ENCODE data around the gene TSC1. TPM values are rescaled to one million over a fixed set of nuclear protein-coding genes. Genes with fewer than 3 reads are reported as not detected.

Gene TSC1
- total and polyA plus RNA-seq, 10 of the 15 experiments (the other 5 are each of a cell fraction or from before 2014, with no cell fraction given), result 4.0 to 48.0 (median 14.9) TPM

DNA sequence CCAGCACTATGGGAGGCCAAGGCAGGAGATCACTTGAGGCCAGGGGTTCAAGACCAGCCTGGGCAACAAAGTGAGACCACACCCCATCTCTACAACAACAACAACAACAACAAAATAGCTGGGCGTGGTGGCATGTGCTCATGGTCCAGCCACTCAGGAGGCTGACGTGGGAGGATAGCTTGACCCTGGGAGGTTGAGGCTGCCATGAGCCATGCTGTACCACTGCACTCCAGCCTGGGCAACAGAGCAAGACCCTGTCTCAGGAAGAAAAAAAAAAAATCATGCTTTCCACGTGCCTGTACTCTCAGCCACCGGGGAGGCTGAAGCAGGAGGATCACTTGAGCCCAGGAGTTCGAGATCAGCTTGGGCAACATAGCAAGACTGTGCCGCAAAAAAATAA, 29.5 kb downstream of the TSC1 start:
- no peaks in the 10 kb centered on the region for H3K27me3 ChIP-seq (replicated peaks in 1 of 2; ENCODE audit: control insufficient read depth in 2 of 2, insufficient read depth in 2 of 2, low read length in 1 of 2)
- no TSS peak for BruUV-seq (replicated peaks)
- H3K4me2 ChIP-seq (ENCODE audit: control insufficient read depth, insufficient read depth), result no peak overlapping the region
- no peak overlapping the region for H3K9ac ChIP-seq (ENCODE audit: control insufficient read depth, insufficient read depth, low read length)
- no peaks in the 10 kb centered on the region for H3K4me1 ChIP-seq (ENCODE audit: control insufficient read depth, insufficient read depth, low read length)
- no peaks in the 10 kb centered on the region for H3K9me3 ChIP-seq (replicated peaks; ENCODE audit: control insufficient read depth, insufficient read depth, low read length)
- ChIA-PET POLR2A (no interaction called here), SMC1A (ENCODE audit: uncharacterized antibody, unreplicated experiment) (no interaction called here), CTCF (interaction anchor here (0.7 kb wide), 2 partner anchors 10 to 14 kb away, joined by 3 read pairs; no protein-coding TSS in a partner anchor), RAD21 (ENCODE audit: unreplicated experiment) (no interaction called here)
- H2AFZ ChIP-seq (ENCODE audit: control insufficient read depth, low read depth, low read length), result no peak overlapping the region
- H3K79me2 ChIP-seq (ENCODE audit: control insufficient read depth, insufficient read depth, low read length), result no peaks in the 10 kb centered on the region
- in situ Hi-C loops (cut with MboI), result no loop called here
- TF ChIP-seq ATF7 (IDR thresholded peaks at IDR 0.05; ENCODE audit: low read depth), result no peak
- TF ChIP-seq, protein P1, sequence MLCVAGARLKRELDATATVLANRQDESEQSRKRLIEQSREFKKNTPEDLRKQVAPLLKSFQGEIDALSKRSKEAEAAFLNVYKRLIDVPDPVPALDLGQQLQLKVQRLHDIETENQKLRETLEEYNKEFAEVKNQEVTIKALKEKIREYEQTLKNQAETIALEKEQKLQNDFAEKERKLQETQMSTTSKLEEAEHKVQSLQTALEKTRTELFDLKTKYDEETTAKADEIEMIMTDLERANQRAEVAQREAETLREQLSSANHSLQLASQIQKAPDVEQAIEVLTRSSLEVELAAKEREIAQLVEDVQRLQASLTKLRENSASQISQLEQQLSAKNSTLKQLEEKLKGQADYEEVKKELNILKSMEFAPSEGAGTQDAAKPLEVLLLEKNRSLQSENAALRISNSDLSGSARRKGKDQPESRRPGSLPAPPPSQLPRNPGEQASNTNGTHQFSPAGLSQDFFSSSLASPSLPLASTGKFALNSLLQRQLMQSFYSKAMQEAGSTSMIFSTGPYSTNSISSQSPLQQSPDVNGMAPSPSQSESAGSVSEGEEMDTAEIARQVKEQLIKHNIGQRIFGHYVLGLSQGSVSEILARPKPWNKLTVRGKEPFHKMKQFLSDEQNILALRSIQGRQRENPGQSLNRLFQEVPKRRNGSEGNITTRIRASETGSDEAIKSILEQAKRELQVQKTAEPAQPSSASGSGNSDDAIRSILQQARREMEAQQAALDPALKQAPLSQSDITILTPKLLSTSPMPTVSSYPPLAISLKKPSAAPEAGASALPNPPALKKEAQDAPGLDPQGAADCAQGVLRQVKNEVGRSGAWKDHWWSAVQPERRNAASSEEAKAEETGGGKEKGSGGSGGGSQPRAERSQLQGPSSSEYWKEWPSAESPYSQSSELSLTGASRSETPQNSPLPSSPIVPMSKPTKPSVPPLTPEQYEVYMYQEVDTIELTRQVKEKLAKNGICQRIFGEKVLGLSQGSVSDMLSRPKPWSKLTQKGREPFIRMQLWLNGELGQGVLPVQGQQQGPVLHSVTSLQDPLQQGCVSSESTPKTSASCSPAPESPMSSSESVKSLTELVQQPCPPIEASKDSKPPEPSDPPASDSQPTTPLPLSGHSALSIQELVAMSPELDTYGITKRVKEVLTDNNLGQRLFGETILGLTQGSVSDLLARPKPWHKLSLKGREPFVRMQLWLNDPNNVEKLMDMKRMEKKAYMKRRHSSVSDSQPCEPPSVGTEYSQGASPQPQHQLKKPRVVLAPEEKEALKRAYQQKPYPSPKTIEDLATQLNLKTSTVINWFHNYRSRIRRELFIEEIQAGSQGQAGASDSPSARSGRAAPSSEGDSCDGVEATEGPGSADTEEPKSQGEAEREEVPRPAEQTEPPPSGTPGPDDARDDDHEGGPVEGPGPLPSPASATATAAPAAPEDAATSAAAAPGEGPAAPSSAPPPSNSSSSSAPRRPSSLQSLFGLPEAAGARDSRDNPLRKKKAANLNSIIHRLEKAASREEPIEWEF (IDR thresholded peaks at IDR 0.05; ENCODE audit: insufficient replicate concordance, low read depth, low read length), result no peak
- no peak for TF ChIP-seq EGR1 (IDR thresholded peaks at IDR 0.05; ENCODE audit: borderline replicate concordance in 1 of 2, low read depth in 2 of 2, low read length in 2 of 2)
- TF ChIP-seq SUZ12 (IDR thresholded peaks at IDR 0.05; ENCODE audit: unreplicated experiment), result no peak
- 100% methylated on average over 6 of the region's 6 CpGs for WGBS (ENCODE audit: insufficient coverage, insufficient replicate concordance, low lambda C conversion rate, missing lambda C conversion rate)
- H3K4me3 ChIP-seq, result no peak overlapping the region
- FAIRE-seq (no peak), ATAC-seq (no peak), DNase-seq (ENCODE audit: low read depth, low spot score) (no peak)
- H3K36me3 ChIP-seq (ENCODE audit: control insufficient read depth in 2 of 2, insufficient read depth in 2 of 2, low read length in 1 of 2), result peaks cover 4 to 15% of the 10 kb centered on the region in 2 experiments; a peak in 3 of 4 replicates
- no peak overlapping the region for H3K27ac ChIP-seq (ENCODE audit: control insufficient read depth, insufficient read depth)
- intact Hi-C loops (cut with micrococcal nuclease; ENCODE audit: unreplicated experiment), result no loop called here
- no peaks in the 10 kb centered on the region for H4K20me1 ChIP-seq (ENCODE audit: control insufficient read depth, insufficient read depth)
